Left ventricle myocardium superior (tissue), 1 donor: ENCODE measurements around the gene NEBL. TPM values are rescaled to one million over a fixed set of nuclear protein-coding genes. Genes with fewer than 3 reads are reported as not detected.

Experiments
- ATAC-seq: fragments of 200-7000 bp; cut with Tn5 transposase; one replicate; pipeline ENCODE4 v1.9.1; 2020; ENCODE audit warnings: mild to moderate bottlenecking, moderate library complexity
- DNase-seq: peaks from one replicate; pipeline ENCODE4 v3.0.0-alpha.2; 2020
- intact Hi-C: fragments of 100-400 bp; cut with micrococcal nuclease; formaldehyde crosslinking; loops from one replicate; pipeline ENCODE4 v1.11.0; 2022
- total RNA-seq: library from RNA; stranded (reverse); fragmentation: NEBNext Ultra II Directional; extraction: Animal tissue kit (Norgen Biotek cat#: 25700); gene quantifications from one replicate; pipeline ENCODE4 v1.2.1, GENCODE V29; 2021
- donor health status: DM: no; HTN: yes; CAD: no; lungs with severe emphysema.

NEBL gene
- total RNA-seq, 1 donor from 2014 or later: 781 TPM

DNA sequence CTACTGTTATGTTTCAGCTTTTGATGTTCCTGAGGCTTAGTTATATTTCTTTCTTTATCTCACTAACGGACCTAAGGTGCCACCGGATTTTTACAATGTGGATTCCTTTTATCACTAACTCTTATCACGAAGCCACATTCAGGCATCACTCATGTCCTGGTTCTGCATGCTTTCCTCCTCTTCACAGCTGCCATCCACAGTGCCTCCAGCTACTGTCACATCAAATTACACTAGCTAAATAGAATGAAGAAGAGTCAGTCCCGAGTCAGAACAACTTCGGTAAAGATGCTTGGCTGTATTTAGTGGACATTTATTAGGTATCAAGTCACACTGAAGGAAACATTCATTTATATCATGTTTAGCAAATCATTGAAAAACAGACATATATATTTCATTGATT, 153.2 kb downstream of the NEBL start:
- ATAC-seq (no peak), DNase-seq (no peak)
- intact Hi-C loops: no loop called here

GRCh38 chr10:20742737-20743541, 154.2 kb downstream of the NEBL start:
- ATAC-seq: no peak
- no peak for DNase-seq
- intact Hi-C loops: no loop called here

DNA sequence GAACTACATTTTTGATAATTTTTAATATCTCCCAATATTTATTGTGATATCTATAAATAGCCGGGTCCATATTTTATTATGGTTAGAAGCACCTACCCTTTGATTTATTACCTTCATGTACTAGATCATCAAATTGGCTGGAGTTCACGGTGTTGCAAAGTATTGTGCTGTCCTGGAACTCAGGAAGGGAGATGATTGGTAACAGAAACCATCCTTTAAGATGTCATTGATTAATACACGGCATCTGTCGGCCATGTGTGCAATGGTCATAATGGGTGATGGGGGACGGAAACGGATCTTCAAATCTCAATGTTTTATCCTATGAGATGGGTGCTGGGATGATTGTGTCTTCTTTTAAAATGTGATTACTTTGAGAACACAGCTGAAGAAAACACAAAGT, 157.0 kb downstream of the NEBL start:
- DNase-seq (no peak), ATAC-seq (no peak)
- intact Hi-C loops: no loop called here

DNA sequence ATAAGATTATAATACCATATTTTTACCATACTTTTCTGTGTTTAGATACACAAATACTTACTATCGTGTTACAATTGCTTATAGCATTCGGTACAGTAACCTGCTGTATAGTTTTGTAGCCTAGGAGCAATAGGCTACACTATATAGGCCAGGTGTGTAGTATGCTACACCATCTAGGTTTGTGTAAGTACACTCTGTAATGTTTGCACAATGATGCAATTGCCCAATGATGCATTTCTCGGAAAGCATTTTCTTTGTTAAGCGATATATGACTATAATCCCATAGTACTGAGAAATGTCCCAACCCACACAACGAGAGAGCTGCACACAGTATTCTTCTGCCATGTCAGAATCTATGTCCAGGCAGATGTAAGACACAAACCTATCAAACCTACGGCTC, 160.0 kb downstream of the NEBL start:
- ATAC-seq (no peak), DNase-seq (no peak)
- intact Hi-C loops: no loop called here
